ENCODE data around the gene CTNND2.

DNA sequence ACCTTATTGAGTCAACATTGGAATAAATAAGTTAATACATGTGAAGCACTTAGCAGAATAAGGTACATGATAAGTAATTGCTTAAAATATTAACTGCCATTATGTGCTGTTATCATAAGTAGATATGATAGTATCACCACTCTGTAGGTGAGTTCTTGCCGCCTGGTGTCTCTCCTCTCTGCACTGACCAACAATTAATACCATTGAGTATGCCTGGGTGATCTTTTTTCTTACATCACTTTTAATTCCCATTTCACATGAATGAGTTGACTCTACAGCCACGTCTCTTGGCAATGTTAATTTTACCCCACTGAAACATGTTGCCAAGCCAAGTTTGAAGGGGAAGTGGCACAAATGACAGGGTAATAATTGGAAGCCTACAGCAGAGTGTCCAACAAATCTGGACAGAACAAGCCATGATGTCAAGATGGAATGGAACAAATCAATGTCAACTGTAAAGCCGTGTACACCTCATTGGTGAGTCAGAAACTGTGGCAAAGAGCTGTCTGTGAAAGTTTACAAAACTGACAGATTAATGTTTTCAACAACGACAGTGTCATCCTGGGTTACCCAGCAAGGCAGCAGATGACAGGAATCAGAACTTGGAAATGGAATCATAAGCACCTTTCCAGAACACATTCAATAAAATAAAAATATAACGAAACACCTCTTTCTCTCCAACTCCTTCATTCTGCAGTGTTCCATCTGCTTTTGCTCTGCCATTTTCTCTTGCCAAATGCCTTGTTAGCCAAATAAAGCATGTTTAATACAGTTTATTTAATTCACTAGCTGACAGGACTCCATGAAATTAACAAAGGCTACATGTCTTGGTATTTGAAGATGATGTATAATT lies 330.9 kb downstream of the CTNND2 start:
- TF ChIP-seq, protein P1, sequence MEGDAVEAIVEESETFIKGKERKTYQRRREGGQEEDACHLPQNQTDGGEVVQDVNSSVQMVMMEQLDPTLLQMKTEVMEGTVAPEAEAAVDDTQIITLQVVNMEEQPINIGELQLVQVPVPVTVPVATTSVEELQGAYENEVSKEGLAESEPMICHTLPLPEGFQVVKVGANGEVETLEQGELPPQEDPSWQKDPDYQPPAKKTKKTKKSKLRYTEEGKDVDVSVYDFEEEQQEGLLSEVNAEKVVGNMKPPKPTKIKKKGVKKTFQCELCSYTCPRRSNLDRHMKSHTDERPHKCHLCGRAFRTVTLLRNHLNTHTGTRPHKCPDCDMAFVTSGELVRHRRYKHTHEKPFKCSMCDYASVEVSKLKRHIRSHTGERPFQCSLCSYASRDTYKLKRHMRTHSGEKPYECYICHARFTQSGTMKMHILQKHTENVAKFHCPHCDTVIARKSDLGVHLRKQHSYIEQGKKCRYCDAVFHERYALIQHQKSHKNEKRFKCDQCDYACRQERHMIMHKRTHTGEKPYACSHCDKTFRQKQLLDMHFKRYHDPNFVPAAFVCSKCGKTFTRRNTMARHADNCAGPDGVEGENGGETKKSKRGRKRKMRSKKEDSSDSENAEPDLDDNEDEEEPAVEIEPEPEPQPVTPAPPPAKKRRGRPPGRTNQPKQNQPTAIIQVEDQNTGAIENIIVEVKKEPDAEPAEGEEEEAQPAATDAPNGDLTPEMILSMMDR (IDR thresholded peaks at IDR 0.05) = no peak
- no peak for TF ChIP-seq EZH2 (IDR thresholded peaks at IDR 0.05; ENCODE audit: borderline replicate concordance, insufficient read depth, low read depth, low read length, poor library complexity, severe bottlenecking)
